Superior temporal gyrus (tissue), 1 donor: ENCODE data around the gene NXN.
"Not testable (repeated sequence)": the region's sequence is repeated elsewhere in the genome, so short reads cannot be mapped to it uniquely, and the experiment has no call there.

Experiments
- DNase-seq: peaks from one replicate; pipeline ENCODE4 v3.0.0-alpha.2; 2016; ENCODE audit errors: extremely low spot score

Gene NXN

GRCh38 chr17:773467-774312 is 205.9 kb downstream of the NXN start:
- no peak for DNase-seq

GRCh38 chr17:773016-773415 is 206.6 kb downstream of the NXN start:
- no peak for DNase-seq

DNA sequence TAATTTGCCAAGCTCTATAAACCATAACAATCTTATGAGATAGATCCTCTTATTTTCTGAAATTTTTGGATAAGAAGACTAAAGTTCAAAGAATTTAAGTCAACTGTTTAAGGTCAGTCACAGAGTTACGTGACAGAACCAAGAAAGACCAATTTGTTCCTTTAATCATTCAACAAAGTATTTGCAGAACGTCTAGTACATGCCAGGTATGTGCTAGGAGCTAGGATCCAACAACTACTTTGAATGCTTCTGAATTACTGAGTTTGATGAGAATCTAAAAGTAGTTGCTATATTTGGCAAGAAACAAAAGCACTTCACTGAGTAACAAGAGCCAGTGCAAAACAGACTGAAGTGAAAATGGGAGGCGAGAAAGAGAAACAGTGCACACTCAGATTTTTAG is 212.5 kb downstream of the NXN start:
- DNase-seq = no peak

- DNase-seq = no peak
These were observed 219.2 kb downstream of the NXN start for GRCh38 chr17:760371-760770.

DNA sequence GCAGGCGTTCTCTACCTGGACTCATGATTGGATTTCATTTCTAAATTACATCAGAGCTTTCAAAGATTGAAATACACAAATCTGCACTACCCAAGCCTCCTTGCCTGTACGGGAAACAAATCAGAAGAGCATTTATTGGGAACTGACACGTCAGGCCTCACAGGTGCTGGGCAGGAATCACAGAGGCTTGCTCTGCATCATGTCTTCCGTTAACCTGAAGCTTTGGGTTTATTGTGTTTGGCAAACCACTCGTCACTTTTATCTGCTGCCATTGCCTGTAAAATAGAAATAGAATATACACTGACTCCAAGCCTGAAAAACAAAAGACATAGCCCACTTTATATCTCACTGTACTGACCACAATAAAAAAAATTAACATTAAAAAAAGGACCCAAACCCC is 219.6 kb downstream of the NXN start:
- DNase-seq = no peak

- not testable (repeated sequence) for DNase-seq
These were observed 223.5 kb downstream of the NXN start for GRCh38 chr17:756010-756567.

- DNase-seq = not testable (repeated sequence)
These were observed 224.1 kb downstream of the NXN start for GRCh38 chr17:755319-755961.

DNA sequence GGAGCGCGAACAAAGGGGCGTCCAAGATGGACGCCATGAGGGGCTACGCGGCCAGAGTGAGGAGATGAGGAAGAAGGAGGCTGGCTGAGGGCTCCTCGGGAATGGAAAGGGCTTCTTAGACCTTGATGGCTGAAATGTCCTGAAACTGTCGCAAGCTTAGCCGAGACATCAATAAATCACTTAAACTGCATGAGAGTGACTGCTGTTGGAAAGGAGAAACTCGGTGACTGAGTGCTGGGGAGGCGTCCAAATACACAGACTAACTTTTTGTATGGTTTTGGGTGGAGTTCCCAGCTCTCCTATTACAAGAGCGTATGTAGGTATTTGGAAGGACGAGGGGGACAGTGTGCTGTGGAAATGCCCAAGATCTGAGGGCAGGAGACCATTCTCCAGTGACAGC is 226.2 kb downstream of the NXN start:
- DNase-seq = no peak

GRCh38 chr17:752620-753219 is 226.9 kb downstream of the NXN start:
- DNase-seq = no peak

DNA sequence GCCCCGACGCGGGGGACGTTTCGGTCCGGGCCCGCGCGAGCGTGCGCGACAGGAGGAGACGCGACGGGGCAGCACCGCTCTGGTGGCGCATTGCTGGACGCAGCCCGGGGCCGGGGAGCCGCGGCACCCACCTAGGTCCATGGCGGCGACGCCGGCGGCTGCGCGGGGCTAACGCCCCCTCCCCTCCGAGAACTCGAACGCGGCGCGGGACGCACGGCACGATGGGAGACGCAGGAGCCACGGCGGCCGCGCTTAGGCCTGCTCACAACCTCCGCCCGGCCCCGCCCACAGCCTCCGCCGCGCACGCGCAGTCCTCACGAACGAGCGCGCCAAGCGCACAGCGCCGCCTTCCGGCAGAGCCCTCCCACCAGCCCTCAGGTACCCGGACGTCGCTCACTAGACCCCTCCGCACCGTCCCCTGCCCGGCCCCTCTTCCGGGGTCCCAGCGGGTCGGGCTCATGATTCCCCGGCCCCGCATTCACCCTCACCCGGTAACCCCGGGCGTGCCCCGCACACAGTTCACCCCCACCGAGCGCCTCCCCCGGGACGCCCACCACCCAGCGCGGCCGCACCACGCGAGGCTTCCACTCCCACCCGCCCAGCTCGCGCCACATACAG is 227.5 kb downstream of the NXN start, which contains the start of gene GEMIN4:
Gene GEMIN4, minus strand, starts transcription at position 263 of the 618 bp plus-strand sequence. Its CDS starts 122 bp downstream, at position 141.
- peak; percentile 85 for DNase-seq

DNA sequence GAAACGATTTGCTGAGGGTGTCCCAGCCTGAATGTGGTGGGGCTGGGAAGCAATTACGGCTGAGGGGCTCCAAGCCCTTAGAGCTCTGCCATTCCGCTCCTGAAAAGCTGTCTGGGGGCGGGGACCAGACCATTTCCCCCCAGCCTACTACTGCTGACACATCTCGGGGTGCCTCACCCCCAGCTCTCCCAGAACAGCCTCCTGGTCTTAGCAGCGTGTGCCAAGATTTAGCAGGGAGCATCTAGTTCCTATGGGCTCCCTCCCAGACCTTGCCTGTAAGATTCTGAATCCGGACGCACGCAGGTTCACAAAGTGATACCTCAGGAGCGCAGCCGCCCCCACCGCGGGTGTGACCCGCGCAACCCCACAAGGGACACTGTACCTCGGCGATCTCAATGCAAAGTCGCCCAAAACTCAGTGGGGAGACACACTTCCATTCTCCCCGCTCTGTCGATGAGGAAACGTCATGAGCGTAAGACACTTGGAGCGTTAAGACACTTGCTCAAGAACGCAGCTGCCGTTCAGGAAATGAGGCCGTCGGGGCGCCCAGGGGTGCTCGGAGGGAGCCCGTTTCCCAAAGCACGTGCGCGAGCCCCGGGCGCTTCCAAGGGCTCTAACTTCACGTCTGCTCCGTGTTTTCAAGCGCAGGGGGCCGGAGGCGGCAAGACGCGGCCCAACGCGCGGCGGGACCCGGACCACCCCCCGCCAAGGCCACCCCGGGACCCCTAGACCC is 228.1 kb downstream of the NXN start:
- DNase-seq = no peak

- no peak for DNase-seq
These were observed 229.0 kb downstream of the NXN start for GRCh38 chr17:750431-751037.

DNA sequence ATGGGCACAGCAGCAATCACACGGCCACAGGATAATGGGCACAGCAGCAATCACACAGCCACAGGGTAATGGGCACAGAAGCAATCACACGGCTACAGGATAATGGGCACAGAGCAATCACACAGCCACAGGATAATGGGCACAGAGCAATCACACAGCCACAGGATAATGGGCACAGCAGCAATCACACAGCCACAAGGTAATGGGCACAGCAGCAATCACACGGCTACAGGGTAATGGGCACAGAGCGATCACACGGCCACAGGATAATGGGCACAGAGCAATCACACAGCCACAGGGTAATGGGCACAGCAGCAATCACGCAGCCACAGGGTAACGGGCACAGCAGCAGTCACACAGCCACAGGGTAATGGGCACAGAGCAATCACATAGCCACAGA is 230.2 kb downstream of the NXN start:
- DNase-seq = not testable (repeated sequence)
